GM21423 (cell line): ENCODE data around the gene RERE.

ENCODE experiments used
- ATAC-seq: cut with Tn5 transposase; IDR thresholded peaks from one replicate; pipeline ENCODE4 v1.9.1; 2021; ENCODE audit warnings: mild to moderate bottlenecking, moderate library complexity; ENCODE audit not compliant: unreplicated experiment

RERE gene

GRCh38 chr1:8437347-8437746, 380.1 kb downstream of the RERE start:
- ATAC-seq: no peak

- no peak for ATAC-seq
Measured at GRCh38 chr1:8435569-8436071, 381.8 kb downstream of the RERE start.

- ATAC-seq: no peak
Measured at GRCh38 chr1:8434101-8434500, 383.3 kb downstream of the RERE start.

GRCh38 chr1:8431784-8432183, 385.7 kb downstream of the RERE start:
- ATAC-seq: no peak

DNA sequence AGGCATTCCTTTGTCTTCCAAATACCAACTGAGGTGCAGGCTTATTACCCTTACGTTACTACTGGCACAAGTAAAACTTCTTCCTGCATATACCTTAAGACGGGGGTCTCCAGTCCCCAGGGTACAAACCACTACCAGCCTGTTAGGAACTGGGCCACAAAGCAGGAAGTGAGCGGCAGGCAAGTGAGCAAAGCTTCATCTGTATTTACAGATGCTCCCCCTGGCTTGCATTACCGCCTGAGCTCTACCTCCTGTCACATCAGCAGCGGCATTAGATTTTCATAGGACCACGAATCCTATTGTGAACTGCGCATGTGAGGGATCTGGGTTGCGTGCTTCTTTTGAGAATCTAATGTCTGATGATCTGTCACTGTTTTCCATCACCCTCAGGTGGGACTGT, 386.4 kb downstream of the RERE start:
- ATAC-seq: no peak

DNA sequence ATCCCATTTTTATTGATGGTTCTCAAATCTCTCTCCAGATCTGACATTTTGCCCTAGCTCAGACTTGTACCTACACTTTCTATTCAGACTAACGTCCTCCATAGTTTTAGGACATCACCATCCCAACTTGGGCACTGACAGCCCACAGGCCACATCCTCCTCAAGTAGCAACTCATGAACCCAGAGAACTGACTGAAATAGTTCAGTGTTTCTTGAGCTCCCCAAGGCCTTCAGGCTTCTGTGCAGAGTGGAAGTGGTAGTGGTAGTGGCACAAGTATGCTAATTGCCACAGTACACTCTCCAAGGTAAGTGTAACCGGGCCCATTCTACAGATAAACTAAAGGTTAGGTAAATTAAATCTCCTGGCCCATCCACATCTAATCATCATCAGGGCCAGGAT, 387.0 kb downstream of the RERE start:
- no peak for ATAC-seq

- no peak for ATAC-seq
Measured at GRCh38 chr1:8429549-8430110, 387.8 kb downstream of the RERE start.

DNA sequence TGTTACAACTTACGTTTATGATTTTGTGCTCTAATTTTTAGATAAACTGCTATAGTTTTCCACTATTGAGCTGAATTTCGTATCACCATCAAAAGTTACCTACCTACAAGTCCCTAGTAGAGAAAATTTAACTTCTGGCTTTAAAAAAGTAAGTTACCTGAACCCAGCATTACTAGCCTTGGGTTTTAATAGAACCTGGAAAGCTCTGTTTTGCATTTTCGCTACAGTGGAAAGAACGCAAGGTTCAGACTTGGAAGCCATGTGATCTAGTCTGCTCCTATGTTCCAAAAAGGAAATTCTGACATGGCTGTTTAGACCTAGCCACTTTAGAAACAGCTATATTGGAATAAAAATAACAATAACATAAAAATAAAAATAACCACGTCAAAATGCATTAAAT, 389.0 kb downstream of the RERE start:
- no peak for ATAC-seq

GRCh38 chr1:8427986-8428385, 389.5 kb downstream of the RERE start:
- ATAC-seq: no peak

GRCh38 chr1:8427493-8427892, 389.9 kb downstream of the RERE start:
- peak; percentile 64 for ATAC-seq

DNA sequence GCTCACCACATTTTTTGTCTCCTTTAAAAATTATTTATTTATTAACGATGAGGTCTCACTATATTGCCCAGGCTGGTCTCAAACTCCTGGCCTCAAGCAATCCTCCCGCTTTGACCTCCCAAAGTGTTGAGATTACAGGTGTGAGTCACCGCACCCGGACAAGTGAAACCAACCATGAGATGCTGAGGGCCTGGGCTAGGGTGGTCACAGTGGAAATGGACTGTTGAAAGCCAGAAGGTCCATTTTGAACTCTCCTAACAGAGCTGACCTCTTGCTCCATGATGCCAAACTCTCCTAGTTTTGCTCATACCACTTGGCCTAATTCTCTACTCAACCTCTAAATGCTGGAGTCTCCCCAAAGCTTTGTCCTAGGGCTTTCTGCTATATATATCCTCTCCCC, 390.4 kb downstream of the RERE start:
- no peak for ATAC-seq

DNA sequence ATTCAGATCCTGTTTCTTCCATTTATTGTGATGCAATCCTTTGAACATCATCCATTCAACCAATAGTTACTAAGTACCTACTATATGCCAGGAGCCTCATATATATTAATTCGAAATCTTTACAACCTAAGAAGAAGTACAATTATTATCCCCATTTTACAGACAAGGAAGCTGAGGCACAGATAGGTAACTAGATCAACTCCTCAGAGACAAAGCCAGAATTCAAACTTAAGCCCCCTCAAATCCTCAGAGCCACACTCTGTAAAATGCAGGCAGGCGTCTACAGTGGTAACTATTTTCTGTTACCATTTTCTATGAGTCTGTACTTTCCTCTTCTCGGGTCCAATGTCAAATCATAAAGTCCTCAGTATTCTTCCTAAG, 391.7 kb downstream of the RERE start:
- ATAC-seq: no peak

- ATAC-seq: no peak
Measured at GRCh38 chr1:8425150-8425780, 392.2 kb downstream of the RERE start.

DNA sequence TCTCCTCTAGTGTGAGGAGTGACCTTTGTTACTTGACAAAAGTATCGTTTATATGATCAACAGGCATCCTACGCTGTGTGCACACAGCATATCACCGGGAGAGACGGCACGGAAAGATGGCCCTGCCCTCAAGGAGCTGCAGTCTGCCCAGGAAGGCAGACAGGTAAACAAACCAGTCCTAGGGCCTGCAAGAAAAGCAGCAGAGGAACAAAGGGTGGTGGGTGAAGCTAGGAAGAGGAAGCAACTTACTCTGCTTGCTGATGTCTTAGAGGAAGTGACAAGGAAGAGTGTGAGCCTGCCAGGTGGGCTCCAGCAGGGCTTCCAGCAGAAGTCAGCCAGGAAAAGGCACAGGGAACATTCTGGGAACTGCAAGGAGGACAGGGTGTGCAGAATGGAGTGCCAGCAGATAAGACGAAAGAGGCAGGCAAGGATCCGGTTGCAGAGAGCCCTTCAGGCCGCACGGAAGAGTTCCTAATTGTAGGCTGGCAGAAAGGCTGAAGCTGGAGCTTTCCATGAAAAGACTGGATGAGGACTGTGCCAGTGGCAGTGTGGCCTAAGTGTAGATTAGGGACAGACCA, 392.8 kb downstream of the RERE start:
- ATAC-seq: no peak

DNA sequence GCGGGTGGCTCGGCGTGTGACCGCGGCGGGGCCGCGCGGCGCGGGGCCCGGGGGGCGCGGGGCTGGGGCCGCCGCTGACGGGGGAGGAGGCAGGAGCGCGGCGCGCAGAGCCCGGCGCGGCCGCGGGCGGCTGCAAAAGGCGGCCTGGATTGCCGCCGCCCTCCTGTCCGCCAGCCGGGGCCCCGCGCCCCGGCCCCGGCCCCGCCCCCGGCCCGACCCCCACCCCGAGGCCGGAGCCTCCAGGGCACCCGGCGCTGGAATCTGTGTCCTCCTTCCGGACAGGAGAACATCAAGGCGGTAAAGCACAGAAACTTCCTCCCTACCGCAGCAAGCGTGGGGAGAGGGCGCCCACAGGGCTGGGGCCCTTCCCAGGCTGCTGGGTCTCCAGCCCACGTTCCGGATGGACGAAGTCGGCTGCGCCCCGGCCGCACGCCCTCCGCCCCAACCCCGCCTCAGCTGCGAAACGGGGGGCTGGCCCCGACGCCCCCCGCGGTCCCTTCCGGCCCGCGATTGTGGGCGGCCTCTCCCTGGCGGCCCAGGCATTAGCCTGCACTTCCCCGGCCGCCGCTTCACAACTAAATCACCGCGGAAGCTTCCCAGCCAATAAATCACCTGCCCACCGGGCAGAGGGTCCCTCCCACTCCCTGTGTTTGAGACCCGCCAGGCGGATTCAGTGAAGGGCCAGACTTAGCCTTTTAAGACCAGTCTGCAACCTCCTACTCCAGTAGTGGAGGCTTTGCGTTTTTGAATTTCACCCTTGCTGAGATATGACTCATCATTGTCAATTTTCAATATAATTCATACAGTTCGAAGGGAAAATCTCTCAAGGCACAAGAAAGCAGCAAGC, 393.5 kb downstream of the RERE start:
- ATAC-seq: no peak

DNA sequence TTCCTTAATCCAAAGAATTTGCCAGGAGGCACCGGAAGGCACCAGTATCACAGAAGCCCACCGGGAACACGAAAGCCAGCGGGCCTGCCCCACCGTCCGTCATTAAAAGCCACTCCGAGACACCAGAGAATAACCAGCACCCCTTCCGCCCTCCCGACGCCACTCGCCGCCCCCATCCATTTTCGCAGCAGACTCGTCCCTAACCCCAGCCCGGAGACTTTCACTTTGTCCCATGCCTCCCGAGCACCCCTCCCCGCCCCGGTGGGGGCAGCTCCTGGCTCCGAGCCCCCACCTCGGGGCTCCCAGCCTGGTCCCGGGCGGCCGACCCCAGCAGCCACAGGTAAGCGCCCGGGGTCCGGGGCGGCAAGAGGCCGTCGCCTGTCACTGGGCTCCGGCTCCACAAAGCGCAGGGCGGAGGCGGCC, 394.2 kb downstream of the RERE start:
- no peak for ATAC-seq

GRCh38 chr1:8422510-8423268, 394.8 kb downstream of the RERE start:
- no peak for ATAC-seq

- ATAC-seq: no peak
Measured at GRCh38 chr1:8421721-8422120, 395.7 kb downstream of the RERE start.

- ATAC-seq: no peak
Measured at GRCh38 chr1:8420318-8420717, 397.1 kb downstream of the RERE start.

DNA sequence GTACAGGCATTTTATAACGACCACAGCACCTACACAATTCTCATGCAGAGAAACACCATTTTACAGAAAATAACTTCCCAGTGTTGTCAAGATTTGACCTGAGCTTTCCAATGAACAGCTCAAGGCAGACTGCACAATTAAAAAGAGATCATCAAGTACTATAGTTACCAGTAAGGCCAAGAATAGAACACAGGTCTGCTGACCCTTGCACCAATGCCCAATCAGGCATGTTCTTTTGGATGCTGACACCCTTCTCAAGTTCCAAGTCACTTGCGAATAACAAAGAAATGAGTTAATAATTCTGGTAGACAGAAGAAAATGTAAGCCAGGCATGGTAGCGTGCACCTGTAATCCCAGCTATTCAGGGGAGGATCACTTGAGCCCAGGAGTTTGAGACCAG, 397.6 kb downstream of the RERE start:
- no peak for ATAC-seq

DNA sequence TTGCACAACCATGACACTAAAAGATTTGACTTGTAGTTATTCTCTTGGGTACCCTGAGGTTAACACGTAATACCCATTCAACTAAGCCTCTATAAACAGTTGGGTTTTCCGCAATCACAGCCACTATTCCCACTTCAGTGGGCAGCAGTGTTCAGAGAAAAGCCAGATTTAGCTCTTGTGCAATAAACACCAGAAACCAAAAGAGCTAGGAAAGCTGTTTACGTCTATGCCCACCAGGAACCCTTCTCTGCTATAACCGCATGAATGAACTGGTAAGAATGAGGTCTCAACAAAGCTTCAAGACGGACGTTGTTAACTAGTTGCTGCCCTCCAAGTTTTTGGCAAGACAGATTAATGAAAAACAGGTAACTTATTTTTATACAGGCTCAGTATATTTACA, 398.3 kb downstream of the RERE start:
- no peak for ATAC-seq
